ENCODE results near the gene GBA3. TPM values are rescaled to one million over a fixed set of nuclear protein-coding genes. Genes with fewer than 3 reads are reported as not detected.

Gene GBA3
- total and polyA plus RNA-seq, 2 of the 8 experiments (the other 6 are each of a cell fraction or from before 2014, with no cell fraction given): not detected

- no peaks in the 10 kb centered on the region for H4K20me1 ChIP-seq (replicated peaks in 1 of 2; ENCODE audit: control insufficient read depth in 1 of 2, insufficient read depth in 2 of 2, low read length in 2 of 2)
- no peak overlapping the region for H2BK15ac ChIP-seq (ENCODE audit: low read length)
- no peak overlapping the region for H2BK120ac ChIP-seq (replicated peaks; ENCODE audit: low read depth, low read length)
- H3K56ac ChIP-seq (replicated peaks; ENCODE audit: insufficient read length, low read depth, low read length): no peak overlapping the region
- H3K4me2 ChIP-seq (ENCODE audit: insufficient read depth in 1 of 2, low read depth in 2 of 2, low read length in 2 of 2): no peak overlapping the region
- H4K5ac ChIP-seq (ENCODE audit: insufficient read length, low read depth, low read length): no peak overlapping the region
- POLR2A ChIA-PET (ENCODE audit: partially characterized antibody): no interaction called here
- H3K27me3 ChIP-seq (replicated peaks in 1 of 4; ENCODE audit: control insufficient read depth in 3 of 4, extremely low read depth in 1 of 4, insufficient read depth in 3 of 4, low read length in 3 of 4): no peaks in the 10 kb centered on the region
- H2BK12ac ChIP-seq (ENCODE audit: low read depth, low read length): no peak overlapping the region
- no peaks in the 10 kb centered on the region for H3K79me1 ChIP-seq (ENCODE audit: low read depth, low read length)
- FAIRE-seq (no peak), DNase-seq (ENCODE audit: low read depth in 1 of 2, low spot score in 2 of 2) (no peak)
- H3K79me2 ChIP-seq (ENCODE audit: control insufficient read depth in 1 of 2, insufficient read depth in 2 of 2, low read length in 2 of 2): no peaks in the 10 kb centered on the region
- CTCF ChIA-PET (ENCODE audit: partially characterized antibody): no interaction called here
- peaks cover 0 to 2% of the 10 kb centered on the region in 2 experiments; a peak in 2 of 4 replicates for H3K9me3 ChIP-seq (ENCODE audit: insufficient read depth in 2 of 2, low read depth in 1 of 2, low read length in 1 of 2)
- H3K4ac ChIP-seq (replicated peaks; ENCODE audit: insufficient read length, low read depth, low read length): no peak overlapping the region
- H2BK5ac ChIP-seq (ENCODE audit: low read depth, low read length): no peak overlapping the region
- TF ChIP-seq CHD2 (IDR thresholded peaks at IDR 0.05; ENCODE audit: low read length) (no peak), EP300 (IDR thresholded peaks at IDR 0.05; ENCODE audit: borderline replicate concordance in 1 of 2, low read depth in 2 of 2, low read length in 2 of 2) (no peak), MAX (IDR thresholded peaks at IDR 0.05) (no peak), ZNF274 (IDR thresholded peaks at IDR 0.05; ENCODE audit: borderline replicate concordance, extremely low read depth, low read length) (no peak), RAD21 (IDR thresholded peaks at IDR 0.05 in 1 of 2, conservative IDR thresholded peaks at IDR 0.05 in 1 of 2; ENCODE audit: low read depth in 2 of 2, low read length in 2 of 2) (no peak)
- TF ChIP-seq, protein P1, sequence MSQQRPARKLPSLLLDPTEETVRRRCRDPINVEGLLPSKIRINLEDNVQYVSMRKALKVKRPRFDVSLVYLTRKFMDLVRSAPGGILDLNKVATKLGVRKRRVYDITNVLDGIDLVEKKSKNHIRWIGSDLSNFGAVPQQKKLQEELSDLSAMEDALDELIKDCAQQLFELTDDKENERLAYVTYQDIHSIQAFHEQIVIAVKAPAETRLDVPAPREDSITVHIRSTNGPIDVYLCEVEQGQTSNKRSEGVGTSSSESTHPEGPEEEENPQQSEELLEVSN (IDR thresholded peaks at IDR 0.05): no peak
- no peak overlapping the region for H4K8ac ChIP-seq (ENCODE audit: extremely low read depth, insufficient read depth, low read length)
- H3K27ac ChIP-seq (ENCODE audit: low read depth, low read length): no peak overlapping the region
- WGBS, 2 experiments (ENCODE audit: extremely low coverage in 1 of 2, insufficient coverage in 1 of 2, insufficient read length in 1 of 2, insufficient replicate concordance in 2 of 2, low coverage in 1 of 2, low lambda C conversion rate in 2 of 2, missing lambda C conversion rate in 1 of 2): 97% methylated on average over 2 of the region's 2 CpGs; no CpG with 5 or more reads in 1 of the 2 experiments
- H2AFZ ChIP-seq (ENCODE audit: low read length): no peak overlapping the region
- H3K14ac ChIP-seq (ENCODE audit: insufficient read length): no peak overlapping the region
- no peak overlapping the region for H3K4me3 ChIP-seq (ENCODE audit: extremely low read depth in 1 of 4, insufficient read depth in 2 of 4, low read depth in 3 of 4, low read length in 4 of 4)
- no peak overlapping the region for H4K91ac ChIP-seq (replicated peaks; ENCODE audit: insufficient read length, low read length)
- H3K9ac ChIP-seq (replicated peaks in 1 of 4; ENCODE audit: extremely low read depth in 1 of 4, low read depth in 3 of 4, low read length in 3 of 4): no peak overlapping the region
- H3K23ac ChIP-seq (ENCODE audit: insufficient read length): no peak overlapping the region
- H3K36me3 ChIP-seq (ENCODE audit: control insufficient read depth in 2 of 4, insufficient read depth in 4 of 4, low read length in 3 of 4): no peaks in the 10 kb centered on the region; a peak in 1 of 8 replicates
- H3K18ac ChIP-seq (ENCODE audit: extremely low read depth, low read length): no peak overlapping the region
- no peak overlapping the region for H2AK5ac ChIP-seq (ENCODE audit: low read depth, low read length)
- H2BK20ac ChIP-seq (ENCODE audit: low read length): no peak overlapping the region
- no peaks in the 10 kb centered on the region for H3K23me2 ChIP-seq (ENCODE audit: low read depth, low read length)
- 0 out of 7 replicates have a peak, but pooled peaks cover 0 to 4% (median 0%) of the 10 kb centered on the region in 4 experiments for H3K4me1 ChIP-seq (replicated peaks in 1 of 4; ENCODE audit: control insufficient read depth in 3 of 4, insufficient read depth in 4 of 4, low read length in 3 of 4)
Measured at GRCh38 chr4:22766068-22766467, 73.3 kb downstream of the GBA3 start.
